HG02642 (cell line): Measurements from ENCODE around the gene GRK5.

Experiments used
- ATAC-seq: cut with Tn5 transposase; IDR thresholded peaks from one replicate; pipeline ENCODE4 v1.9.1; 2021; ENCODE audit warnings: mild to moderate bottlenecking; ENCODE audit not compliant: unreplicated experiment, poor library complexity

Gene GRK5

GRCh38 chr10:119333146-119333792 is 125.9 kb downstream of the GRK5 start:
- ATAC-seq, result no peak

GRCh38 chr10:119335671-119336353 is 128.4 kb downstream of the GRK5 start:
- no peak for ATAC-seq

GRCh38 chr10:119336599-119336998 is 129.2 kb downstream of the GRK5 start:
- no peak for ATAC-seq

GRCh38 chr10:119337223-119337622 is 129.9 kb downstream of the GRK5 start:
- ATAC-seq, result no peak

DNA sequence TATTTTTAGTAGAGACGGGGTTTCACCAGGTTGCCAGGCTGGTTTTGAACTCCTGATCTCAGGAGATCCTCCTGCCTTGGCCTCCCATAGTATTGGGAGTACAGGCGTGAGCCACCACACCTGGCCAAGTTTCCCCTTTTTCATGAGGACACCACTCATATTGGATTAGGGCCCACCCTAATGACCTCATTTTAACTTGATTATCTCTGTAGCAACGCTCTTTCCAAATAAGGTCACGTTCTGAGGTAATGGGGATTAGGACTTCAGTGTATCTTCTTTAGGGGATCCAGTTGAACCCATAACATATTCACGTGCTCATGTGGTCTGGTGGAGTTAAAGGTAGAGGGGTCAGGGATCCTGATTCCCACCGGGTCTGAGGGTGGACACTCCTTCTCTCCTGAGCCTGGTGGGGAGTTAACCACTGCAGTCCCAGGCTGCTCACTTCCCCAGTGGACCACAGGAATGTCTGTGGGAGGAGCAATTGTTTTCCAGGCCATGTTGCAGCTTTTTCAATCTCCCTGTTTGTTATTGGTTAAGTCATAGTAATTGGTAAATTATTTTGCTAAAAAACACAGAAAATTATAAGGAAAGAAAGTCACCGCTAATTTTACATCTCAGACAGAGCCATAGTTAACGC is 130.5 kb downstream of the GRK5 start:
- no peak for ATAC-seq

DNA sequence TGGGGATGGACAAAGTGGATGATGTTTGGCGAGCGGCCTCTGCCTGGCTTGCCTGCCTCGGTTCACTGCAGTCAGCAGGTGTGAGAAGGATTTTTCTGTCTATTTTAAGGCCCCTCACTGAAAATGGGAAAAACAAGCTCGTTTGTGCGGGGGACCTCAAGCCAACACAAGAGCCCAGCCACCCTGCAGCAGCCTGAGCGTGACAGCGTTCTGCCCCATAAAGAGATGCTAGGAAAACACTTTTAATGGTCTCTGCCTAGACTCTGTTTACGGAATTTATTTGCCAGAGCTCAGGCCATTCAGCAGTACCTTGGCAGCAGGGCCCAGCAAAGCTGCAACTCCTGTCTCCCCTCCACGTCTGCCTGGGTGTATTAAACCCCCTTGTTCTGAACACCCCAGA is 131.7 kb downstream of the GRK5 start:
- no peak for ATAC-seq

- no peak for ATAC-seq
Observed at GRCh38 chr10:119340893-119341458, 133.6 kb downstream of the GRK5 start.

GRCh38 chr10:119341459-119342301 is 134.3 kb downstream of the GRK5 start:
- no peak for ATAC-seq

DNA sequence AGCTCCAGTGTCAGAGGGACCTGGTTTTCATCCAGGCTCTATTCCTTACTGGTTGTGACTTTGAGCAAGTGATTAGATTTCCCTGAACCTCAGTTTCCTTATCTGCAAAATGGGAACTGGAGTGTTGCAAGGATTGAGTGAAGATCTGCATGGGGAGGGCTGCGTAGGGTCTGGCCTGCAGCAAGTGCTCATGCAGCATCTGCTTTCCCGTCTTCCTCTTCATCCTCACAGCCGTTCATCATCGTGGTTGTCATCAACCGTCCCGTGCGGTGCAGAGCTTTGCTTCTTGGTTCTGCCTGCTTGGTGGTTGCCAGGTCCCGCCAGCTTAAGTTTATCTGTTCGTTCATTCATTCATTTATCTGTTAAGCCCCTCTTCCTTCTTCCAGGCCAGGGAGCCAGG is 135.0 kb downstream of the GRK5 start:
- ATAC-seq, result no peak

GRCh38 chr10:119343011-119343601 is 135.7 kb downstream of the GRK5 start:
- ATAC-seq, result no peak

GRCh38 chr10:119344381-119344780 is 137.0 kb downstream of the GRK5 start:
- no peak for ATAC-seq

GRCh38 chr10:119346095-119346832 is 138.9 kb downstream of the GRK5 start:
- no peak for ATAC-seq

DNA sequence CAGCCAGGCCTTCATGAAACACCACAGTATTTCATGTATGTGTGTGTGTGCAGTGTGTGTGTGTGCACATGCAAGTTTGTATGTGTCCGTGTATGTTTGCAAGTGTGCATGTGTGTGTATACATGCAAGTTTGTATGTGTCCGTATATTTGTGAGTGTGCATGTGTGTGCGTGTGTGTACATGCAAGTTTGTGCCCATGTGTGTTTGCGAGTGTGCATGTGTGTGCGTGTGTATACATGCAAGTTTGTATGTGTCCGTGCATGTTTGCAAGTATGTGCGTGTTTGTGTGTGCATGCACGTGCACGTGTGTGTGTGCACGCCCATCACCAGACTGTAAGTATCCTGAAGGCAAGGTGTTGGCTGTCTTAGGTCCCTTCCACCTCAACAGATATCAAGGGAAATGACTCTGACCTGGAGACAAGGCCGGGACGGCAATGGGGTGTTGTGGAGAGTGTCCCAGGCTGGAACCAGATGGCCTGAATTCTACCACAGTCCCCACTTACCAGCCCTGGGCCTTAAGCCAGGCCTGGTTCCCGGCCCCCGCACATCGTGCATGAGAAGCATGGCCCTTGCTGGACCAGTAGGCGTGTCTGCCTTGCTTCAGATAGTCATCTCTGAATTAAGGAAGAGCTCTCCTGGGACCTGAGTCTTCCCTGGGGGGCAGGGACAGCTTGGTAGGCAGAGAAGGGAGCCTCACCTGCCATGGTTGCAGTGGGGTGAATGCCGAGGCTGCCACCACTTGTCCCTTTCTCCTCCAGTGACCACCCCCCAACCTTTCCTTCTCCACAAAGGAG is 140.0 kb downstream of the GRK5 start:
- ATAC-seq, result no peak

- no peak for ATAC-seq
Observed at GRCh38 chr10:119348106-119348505, 140.7 kb downstream of the GRK5 start.

DNA sequence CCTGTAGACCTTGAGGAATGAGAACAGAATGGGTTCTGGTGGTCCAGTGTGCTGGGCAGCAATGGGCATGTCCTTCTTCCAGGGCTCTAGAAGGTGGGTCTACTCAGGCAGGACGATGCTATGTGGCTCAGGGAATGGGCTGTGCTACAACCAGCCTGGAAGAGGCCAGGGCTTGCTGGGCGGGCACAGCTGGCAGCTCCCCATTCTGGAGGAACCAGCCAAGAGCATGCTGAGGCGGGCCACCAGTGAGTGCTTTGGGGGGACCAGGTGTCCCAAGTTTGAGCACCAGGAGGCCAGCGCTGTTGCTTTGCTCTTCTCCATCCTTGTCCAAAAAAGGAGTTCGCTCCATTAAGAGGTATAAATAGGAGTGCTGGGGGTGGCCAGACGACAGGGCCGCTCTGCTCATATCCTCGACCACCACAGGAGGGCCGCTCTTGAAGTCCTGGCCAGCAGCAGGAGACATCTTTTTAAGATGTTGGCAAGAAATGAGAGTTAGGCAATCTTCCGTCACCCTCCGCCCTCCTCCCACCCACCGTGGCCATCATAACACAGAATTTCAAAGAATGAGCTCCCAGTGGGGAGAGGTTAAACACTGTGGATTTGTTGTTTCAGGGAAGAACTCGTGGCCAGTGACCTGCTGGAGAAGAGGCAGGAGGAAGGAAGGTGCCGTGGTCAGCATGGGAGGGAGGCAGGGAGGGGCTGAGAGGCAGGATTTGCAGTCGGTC is 141.3 kb downstream of the GRK5 start:
- ATAC-seq, result no peak

DNA sequence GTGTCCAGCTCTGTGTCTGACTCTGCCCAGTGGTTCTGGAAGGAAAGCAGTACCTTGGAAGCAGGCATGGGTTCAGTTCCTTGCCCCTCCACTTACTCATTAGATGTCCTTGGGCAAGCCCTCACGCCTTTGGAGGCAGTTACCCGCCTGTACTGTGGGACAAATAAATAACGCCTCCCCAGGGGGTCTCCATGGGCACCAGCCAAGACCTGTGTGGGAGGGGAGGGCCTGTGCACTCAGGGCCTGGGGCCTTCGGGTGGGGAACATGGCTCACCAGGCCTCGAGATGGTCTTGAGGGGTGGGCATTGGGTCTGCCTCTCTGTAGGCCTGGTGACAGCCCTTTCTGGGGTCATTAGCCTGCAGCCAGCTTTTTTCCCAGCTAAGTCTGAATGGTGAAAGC is 142.0 kb downstream of the GRK5 start:
- no peak for ATAC-seq

DNA sequence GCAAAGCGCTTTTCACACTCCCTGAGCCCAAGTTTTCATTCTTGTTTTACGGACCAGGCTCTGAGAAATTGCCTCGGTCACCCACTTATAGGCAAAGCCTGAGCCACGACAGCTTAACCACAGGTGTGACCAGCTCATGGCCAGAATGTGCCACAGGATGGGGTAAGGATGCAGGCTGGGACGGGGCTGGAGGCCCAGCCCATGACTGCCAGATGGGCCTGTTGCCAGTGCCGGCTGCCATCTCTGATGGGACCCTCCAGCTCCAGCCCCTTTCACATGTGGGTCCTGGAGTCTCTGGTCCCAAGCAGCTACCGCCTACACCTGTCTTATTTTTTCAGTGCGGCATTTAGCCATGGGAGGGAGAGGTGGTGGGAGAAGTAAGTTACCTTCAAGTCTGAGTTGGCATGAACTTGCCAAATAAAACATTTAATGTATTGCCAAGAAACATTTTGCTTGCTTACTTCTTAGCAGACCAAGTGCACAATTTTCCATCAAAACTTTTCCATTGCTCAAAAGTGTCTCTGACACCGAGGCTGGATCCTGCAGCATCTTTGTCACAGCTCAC is 142.6 kb downstream of the GRK5 start:
- ATAC-seq, result no peak
